Spleen (tissue), 7 donors: ENCODE data around the gene GRXCR1.

Experiments
- CTCF ChIP-seq, 11 experiments: fragments of 200-600 bp in 7 of 11; fragments of 450-650 bp in 4 of 11; sonication (generic) in 4 of 11; IDR thresholded peaks in 8 of 11; conservative IDR thresholded peaks in 3 of 11; 1 replicate in 7 of 11; 2 replicates in 4 of 11; pipeline versions ENCODE4 v1.4.0 to v1.8.0; 2016 to 2021; ENCODE audit warnings: antibody characterized with exemption in 11 of 11, inconsistent platforms in 4 of 11, mild to moderate bottlenecking in 1 of 11
- POLR2AphosphoS5 ChIP-seq, 3 donors: sonication (generic); formaldehyde crosslinking; IDR thresholded peaks; one replicate each; pipeline ENCODE4 v1.5.1; 2017; ENCODE audit warnings: antibody characterized with exemption in 3 of 3
- donor health status: DM: no; HTN: no; CAD: no; lungs with moderate emphysema.
- donor health status: DM: no; HTN: no; CAD: no.
- donor health status: DM: no; HTN: no; CAD: no.

DNA sequence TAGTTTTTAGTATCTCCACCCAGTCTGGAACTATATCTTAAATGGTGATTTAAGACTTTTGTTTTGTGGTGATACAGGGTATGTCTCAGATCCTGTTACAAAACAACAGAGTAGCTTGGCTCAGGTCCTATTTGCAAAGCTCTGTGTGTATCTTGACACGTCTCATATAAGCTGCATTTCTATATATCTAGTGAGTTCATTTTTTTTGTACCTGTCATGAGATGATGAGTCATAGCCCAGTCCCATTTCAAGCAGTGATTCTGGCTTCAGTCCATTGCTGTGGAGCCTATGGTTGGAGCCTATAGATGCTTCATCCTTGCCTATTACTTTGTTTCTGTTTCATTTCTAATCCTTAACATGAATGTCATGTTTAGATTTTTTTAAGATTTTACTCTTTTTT, 23.0 kb downstream of the GRXCR1 start:
- TF ChIP-seq POLR2AphosphoS5 (IDR thresholded peaks at IDR 0.05), result no peak
- TF ChIP-seq CTCF (IDR thresholded peaks at IDR 0.05 in 8 of 11, conservative IDR thresholded peaks at IDR 0.05 in 3 of 11), result no peak
